HepG2 (cell line): ENCODE results near the gene NEAT1. TPM values are rescaled to one million over a fixed set of nuclear protein-coding genes. Genes with fewer than 3 reads are reported as not detected.
A peak's percentile ranks its signal among the peaks of the same experiment; 100 is the strongest.

Experiments used
- CCAR2 ChIP-seq: fragments of 200-400 bp; formaldehyde crosslinking; optimal IDR thresholded peaks from 2 replicates; pipeline ENCODE3; 2018; ENCODE audit warnings: low read depth, mild to moderate bottlenecking, low read length, moderate library complexity
- DZIP1 ChIP-seq: sonication (generic); formaldehyde crosslinking; IDR thresholded peaks from 2 replicates; pipeline ENCODE4 v1.5.0; 2020; ENCODE audit warnings: mild to moderate bottlenecking, missing genetic modification reagents
- MIXL1 ChIP-seq: IDR thresholded peaks from 2 replicates; pipeline ENCODE4 v1.6.1; 2016
- POLR2AphosphoS5 ChIP-seq: IDR thresholded peaks from 2 replicates; pipeline ENCODE4 v1.6.1; 2012; ENCODE audit warnings: low read depth, low read length
- SMYD3 ChIP-seq: sonication (generic); formaldehyde crosslinking; IDR thresholded peaks from 2 replicates; pipeline ENCODE4 v1.8.1; 2023; ENCODE audit warnings: mild to moderate bottlenecking, missing genetic modification reagents
- SP5 ChIP-seq: IDR thresholded peaks from 2 replicates; pipeline ENCODE4 v1.6.1; 2016; ENCODE audit warnings: low read depth, borderline replicate concordance
- TEAD2 ChIP-seq: sonication (generic); formaldehyde crosslinking; IDR thresholded peaks from 2 replicates; pipeline ENCODE4 v1.9.0; 2021; ENCODE audit warnings: missing genetic modification reagents
- THAP9 ChIP-seq: sonication (generic); formaldehyde crosslinking; IDR thresholded peaks from 2 replicates; pipeline ENCODE4; 2020; ENCODE audit warnings: missing genetic modification reagents, mild to moderate bottlenecking, borderline replicate concordance
- ZNF614 ChIP-seq: IDR thresholded peaks from 2 replicates; pipeline ENCODE4 v1.6.1; 2018; ENCODE audit warnings: missing biosample characterization, missing genetic modification reagents, inconsistent platforms, borderline replicate concordance
- ZNF768 ChIP-seq: sonication (generic); formaldehyde crosslinking; IDR thresholded peaks from 2 replicates; pipeline ENCODE4 v1.4.0; 2020; ENCODE audit warnings: missing genetic modification reagents
- ZNF788 ChIP-seq: sonication (generic); formaldehyde crosslinking; IDR thresholded peaks from 2 replicates; pipeline ENCODE4 v1.5.0; 2020; ENCODE audit warnings: mild to moderate bottlenecking, missing genetic modification reagents, borderline replicate concordance
- polyA plus RNA-seq, 8 experiments: library from polyadenylated mRNA; depleted of rRNA in 3 of 8; stranded (reverse) in 7 of 8; unstranded in 1 of 8; fragments of >200 nt; fragmentation: Illumina TruSeq in 4 of 8; extraction: Trizol in 4 of 8; gene quantifications; 2 replicates each; pipeline versions ENCODE4 v1.2.1 to v1.2.3, GENCODE V29; 2011 to 2016; ENCODE audit warnings: low read depth in 4 of 8, missing spikeins in 1 of 8, mixed read lengths in 1 of 8; ENCODE audit not compliant: insufficient read depth in 1 of 8
- total RNA-seq, 5 experiments: library from RNA; depleted of rRNA; stranded (reverse); fragments of >200 nt; fragmentation: Illumina TruSeq; extraction: Trizol; gene quantifications; 2 replicates each; pipeline ENCODE4 v1.2.3, GENCODE V29; 2016; ENCODE audit warnings: low read depth in 1 of 5
- TF ChIP-seq, protein P1 (sequence below): sonication (generic); formaldehyde crosslinking; IDR thresholded peaks from 2 replicates; pipeline ENCODE4 v1.5.1; 2020; ENCODE audit warnings: mild to moderate bottlenecking, missing genetic modification reagents, borderline replicate concordance
- TF ChIP-seq, protein P2 (sequence below): sonication (generic); formaldehyde crosslinking; IDR thresholded peaks from one replicate; pipeline ENCODE4 v1.5.1; 2020; ENCODE audit warnings: mild to moderate bottlenecking, missing genetic modification reagents; ENCODE audit errors: not compliant biosample characterization

NEAT1 gene
- total and polyA plus RNA-seq, 2 of the 13 experiments (the other 11 are each of a cell fraction or from before 2014, with no cell fraction given): 20.5 to 41.2 TPM

DNA sequence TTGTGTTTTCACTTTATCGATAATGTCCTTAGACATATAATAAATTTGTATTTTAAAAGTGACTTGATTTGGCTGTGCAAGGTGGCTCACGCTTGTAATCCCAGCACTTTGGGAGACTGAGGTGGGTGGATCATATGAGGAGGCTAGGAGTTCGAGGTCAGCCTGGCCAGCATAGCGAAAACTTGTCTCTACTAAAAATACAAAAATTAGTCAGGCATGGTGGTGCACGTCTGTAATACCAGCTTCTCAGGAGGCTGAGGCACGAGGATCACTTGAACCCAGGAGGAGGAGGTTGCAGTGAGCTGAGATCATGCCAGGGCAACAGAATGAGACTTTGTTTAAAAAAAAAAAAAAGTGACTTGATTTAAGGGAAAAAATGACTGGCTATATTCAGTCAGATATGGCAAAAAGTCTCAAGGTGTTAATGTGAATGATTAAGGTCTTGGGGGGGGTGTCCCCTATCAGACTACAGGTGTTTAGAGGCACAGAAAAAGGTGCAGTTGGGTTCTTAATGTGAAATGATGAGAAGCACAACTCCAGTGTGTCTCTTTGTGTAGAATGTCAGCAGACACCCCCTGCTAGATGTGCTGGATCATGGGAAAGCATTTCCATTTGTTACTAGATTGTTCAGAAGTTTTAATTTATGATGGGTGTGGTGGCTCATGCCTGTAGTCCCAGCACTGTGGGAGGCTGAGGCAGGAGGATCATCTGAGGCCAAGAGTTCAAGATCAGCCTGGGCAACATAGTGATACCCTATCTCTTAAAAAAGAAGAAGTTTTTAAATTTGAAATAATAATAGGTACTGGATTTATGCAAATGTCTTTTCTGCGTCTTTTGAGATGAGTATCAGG, 17.0 kb downstream of the NEAT1 start (continued):
- TF ChIP-seq SP5 (CRISPR knock-in tag): no peak
- TF ChIP-seq, protein P1, sequence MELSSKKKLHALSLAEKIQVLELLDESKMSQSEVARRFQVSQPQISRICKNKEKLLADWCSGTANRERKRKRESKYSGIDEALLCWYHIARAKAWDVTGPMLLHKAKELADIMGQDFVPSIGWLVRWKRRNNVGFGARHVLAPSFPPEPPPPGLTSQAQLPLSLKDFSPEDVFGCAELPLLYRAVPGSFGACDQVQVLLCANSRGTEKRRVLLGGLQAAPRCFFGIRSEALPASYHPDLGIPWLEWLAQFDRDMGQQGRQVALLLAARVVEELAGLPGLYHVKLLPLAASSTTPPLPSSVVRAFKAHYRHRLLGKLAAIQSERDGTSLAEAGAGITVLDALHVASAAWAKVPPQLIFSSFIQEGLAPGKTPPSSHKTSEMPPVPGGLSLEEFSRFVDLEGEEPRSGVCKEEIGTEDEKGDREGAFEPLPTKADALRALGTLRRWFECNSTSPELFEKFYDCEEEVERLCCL (CRISPR knock-in tag): no peak
- TF ChIP-seq, protein P2, sequence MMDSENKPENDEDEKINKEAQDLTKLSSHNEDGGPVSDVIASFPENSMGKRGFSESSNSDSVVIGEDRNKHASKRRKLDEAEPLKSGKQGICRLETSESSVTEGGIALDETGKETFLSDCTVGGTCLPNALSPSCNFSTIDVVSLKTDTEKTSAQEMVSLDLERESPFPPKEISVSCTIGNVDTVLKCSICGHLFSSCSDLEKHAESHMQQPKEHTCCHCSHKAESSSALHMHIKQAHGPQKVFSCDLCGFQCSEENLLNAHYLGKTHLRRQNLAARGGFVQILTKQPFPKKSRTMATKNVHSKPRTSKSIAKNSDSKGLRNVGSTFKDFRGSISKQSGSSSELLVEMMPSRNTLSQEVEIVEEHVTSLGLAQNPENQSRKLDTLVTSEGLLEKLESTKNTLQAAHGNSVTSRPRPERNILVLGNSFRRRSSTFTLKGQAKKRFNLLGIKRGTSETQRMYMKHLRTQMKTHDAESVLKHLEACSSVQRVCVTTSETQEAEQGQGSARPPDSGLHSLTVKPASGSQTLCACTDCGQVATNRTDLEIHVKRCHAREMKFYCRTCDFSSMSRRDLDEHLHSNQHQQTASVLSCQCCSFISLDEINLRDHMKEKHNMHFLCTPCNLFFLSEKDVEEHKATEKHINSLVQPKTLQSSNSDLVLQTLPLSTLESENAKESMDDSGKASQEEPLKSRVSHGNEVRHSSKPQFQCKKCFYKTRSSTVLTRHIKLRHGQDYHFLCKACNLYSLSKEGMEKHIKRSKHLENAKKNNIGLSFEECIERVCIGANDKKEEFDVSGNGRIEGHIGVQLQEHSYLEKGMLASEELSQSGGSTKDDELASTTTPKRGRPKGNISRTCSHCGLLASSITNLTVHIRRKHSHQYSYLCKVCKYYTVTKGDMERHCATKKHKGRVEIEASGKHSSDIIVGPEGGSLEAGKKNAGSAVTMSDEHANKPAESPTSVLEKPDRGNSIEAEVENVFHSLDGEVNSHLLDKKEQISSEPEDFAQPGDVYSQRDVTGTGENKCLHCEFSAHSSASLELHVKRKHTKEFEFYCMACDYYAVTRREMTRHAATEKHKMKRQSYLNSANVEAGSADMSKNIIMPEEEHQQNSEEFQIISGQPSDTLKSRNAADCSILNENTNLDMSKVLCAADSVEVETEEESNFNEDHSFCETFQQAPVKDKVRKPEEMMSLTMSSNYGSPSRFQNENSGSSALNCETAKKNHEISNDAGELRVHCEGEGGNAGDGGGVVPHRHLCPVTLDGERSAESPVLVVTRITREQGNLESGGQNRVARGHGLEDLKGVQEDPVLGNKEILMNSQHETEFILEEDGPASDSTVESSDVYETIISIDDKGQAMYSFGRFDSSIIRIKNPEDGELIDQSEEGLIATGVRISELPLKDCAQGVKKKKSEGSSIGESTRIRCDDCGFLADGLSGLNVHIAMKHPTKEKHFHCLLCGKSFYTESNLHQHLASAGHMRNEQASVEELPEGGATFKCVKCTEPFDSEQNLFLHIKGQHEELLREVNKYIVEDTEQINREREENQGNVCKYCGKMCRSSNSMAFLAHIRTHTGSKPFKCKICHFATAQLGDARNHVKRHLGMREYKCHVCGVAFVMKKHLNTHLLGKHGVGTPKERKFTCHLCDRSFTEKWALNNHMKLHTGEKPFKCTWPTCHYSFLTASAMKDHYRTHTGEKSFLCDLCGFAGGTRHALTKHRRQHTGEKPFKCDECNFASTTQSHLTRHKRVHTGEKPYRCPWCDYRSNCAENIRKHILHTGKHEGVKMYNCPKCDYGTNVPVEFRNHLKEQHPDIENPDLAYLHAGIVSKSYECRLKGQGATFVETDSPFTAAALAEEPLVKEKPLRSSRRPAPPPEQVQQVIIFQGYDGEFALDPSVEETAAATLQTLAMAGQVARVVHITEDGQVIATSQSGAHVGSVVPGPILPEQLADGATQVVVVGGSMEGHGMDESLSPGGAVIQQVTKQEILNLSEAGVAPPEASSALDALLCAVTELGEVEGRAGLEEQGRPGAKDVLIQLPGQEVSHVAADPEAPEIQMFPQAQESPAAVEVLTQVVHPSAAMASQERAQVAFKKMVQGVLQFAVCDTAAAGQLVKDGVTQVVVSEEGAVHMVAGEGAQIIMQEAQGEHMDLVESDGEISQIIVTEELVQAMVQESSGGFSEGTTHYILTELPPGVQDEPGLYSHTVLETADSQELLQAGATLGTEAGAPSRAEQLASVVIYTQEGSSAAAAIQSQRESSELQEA: no peak
- TF ChIP-seq POLR2AphosphoS5: 0 out of 2 replicates have a peak, but pooled peaks have one; percentile 7
- no peak for TF ChIP-seq SMYD3
- no peak for TF ChIP-seq ZNF788 (CRISPR knock-in tag)
- TF ChIP-seq DZIP1 (CRISPR knock-in tag): no peak
- no peak for TF ChIP-seq MIXL1
- TF ChIP-seq ZNF614: no peak
- no peak for TF ChIP-seq CCAR2
- no peak for TF ChIP-seq TEAD2 (CRISPR knock-in tag)
- no peak for TF ChIP-seq ZNF768
- TF ChIP-seq THAP9 (CRISPR knock-in tag): no peak
